NB4 (cell line): ENCODE measurements around the gene CTIF.

Experiments used
- CTCF ChIP-seq: IDR thresholded peaks from one replicate; pipeline ENCODE4 v1.5.1; 2012; ENCODE audit warnings: low read depth, low read length
- POLR2A ChIP-seq: IDR thresholded peaks from 2 replicates; pipeline ENCODE4 v1.6.1; 2011; ENCODE audit warnings: mild to moderate bottlenecking; ENCODE audit not compliant: insufficient read length; ENCODE audit errors: extremely low read depth

GRCh38 chr18:48582946-48583345, 44.1 kb downstream of the CTIF start:
- TF ChIP-seq CTCF (no peak), POLR2A (no peak)
